DMS 273 (cell line): Measurements from ENCODE around the gene C4orf33.
"Not testable (repeated sequence)": the region's sequence is repeated elsewhere in the genome, so short reads cannot be mapped to it uniquely, and the experiment has no call there.

ENCODE experiments used
- DNase-seq: peaks from one replicate; lab custom pipeline; 2025; ENCODE audit not compliant: unreplicated experiment; lab: John Stamatoyannopoulos, UW

The C4orf33 gene, protein sequence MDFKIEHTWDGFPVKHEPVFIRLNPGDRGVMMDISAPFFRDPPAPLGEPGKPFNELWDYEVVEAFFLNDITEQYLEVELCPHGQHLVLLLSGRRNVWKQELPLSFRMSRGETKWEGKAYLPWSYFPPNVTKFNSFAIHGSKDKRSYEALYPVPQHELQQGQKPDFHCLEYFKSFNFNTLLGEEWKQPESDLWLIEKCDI

DNA sequence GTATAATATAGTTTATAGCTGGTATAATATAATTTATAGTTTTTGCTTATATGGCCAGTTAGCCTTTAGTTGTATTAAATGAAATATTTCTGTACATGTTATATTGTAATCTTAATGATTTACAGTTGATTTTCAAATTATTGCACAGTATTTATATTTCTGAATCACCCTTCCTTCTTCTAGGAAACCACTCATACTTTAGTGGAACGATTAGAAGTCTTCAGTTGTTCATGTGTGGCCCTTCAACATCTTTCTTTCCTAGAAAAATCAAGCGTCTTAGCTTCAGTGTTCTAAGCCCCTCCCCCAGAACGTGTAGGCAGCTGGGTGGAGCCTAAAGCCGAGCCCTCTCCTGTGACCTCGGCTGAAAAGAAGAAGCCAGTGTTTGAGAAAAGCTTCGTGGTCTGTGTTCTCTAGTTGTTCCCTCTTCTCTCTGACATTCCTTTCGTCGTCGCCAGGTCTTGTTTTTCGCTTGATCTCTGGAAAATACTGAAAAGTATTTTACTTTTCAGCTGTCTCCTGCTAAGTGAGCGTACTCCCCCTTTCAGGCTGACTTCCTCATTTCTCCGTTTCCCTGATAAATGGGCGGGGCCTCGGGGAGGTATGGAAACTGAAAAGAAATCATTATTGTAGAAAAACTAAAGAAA is at the start of gene C4orf33:
Gene C4orf33 (plus strand): TSS at position 342 of the 644 bp plus-strand sequence. CDS start 6,459 bp downstream, outside the sequence.
- peak; percentile 84 for DNase-seq

DNA sequence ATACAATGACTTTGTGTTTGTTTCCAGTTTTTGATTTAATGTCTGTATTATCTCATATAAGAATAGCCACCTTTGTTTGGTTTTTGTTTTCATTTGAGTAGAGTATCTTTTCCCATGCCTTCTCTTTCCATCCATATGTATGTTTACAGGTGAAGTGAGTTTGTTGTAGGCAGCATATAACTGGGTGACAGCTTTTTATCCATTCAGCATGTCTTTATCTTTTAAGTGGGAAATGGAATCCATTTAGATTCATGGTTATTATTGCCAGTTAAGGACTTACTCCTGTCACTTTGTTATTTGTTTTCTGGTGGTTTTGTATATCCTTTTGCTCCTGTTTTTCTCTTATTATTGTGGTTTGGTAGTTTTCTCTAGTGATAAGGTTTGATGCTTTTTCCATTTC is 36.9 kb upstream of the C4orf33 start:
- no peak for DNase-seq

DNA sequence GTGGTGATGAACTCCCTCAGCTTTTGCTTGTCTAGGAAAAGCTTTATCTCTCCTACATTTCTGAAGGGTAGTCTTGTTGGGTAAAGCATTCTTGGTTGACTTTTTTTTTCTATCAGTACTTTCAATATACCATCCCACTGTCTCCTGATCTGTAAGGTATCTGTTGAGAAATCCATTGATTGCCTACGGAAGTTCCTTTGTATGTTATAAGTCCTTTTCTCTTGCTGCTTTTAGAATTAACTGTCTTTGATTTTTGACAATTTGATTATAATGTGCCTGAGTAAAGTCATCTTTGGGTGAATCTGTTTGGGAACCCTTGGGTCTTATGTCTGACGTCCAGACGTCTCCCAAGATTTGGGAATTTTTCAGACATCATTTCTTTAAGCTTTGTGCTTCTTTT is 33.4 kb upstream of the C4orf33 start:
- DNase-seq: no peak

DNA sequence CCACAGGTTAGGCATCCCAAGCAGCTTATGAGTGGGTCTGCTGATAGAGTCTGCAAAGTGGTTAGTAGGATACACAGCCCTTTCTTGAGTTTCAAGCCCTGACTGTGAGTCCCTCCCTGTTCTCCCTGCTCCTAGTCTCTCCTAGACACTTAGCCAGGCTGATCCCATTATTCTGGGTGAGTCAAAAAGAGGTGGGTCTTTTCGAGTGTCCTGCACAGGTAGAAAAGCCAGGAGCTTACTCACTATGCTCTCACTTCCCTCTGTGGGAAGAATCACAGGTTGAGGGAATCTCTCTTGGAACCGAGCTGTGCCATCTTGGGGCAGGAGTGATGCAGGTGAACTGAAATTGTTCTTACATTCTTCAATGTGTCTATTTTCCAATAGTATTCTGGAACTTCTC is 32.3 kb upstream of the C4orf33 start:
- DNase-seq: no peak

- peak; percentile 26 for DNase-seq
Observed at GRCh38 chr4:129064717-129065116, 31.2 kb upstream of the C4orf33 start.

GRCh38 chr4:129069537-129069936 is 26.4 kb upstream of the C4orf33 start:
- DNase-seq: not testable (repeated sequence)

- DNase-seq: no peak
Observed at GRCh38 chr4:129077326-129077725, 18.6 kb upstream of the C4orf33 start.

DNA sequence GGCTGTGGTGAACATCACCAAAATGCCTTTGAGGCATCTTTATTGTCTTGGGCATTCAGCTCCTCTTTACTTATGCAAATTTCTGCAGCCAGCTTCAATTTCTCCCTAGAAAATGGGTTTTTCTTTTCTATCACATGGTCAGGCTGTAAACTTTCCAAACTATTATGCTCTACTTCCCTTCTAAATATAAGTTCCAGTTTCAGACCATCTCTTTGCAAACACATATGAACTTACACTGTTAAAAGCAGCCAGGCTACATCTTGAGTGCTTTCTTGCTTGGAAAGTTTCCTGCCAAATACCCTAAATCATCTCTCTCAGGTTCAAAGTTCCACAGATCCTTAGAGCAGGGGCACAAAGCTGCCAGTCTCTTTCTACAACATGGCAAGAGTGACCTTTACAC is 15.8 kb upstream of the C4orf33 start:
- DNase-seq: no peak

DNA sequence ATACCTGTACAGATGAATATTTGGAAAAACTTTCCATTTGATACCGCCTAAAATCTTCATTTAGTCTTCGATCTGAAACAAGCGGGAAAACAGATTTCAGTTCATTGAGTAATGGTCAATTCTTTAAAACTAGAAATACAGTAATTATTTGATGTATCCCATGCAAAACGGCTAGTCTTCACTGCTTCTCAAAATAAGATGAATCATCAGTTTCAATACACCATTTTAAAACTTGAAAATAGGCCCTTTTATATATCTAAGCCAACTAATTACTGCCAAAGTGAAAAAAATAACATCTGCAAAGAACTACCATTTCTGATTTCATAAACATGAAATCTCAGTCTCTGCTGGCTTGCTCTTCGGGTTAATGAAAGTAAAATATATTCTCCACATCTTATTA is 13.7 kb upstream of the C4orf33 start:
- DNase-seq: no peak

GRCh38 chr4:129085472-129085871 is 10.5 kb upstream of the C4orf33 start:
- DNase-seq: no peak

DNA sequence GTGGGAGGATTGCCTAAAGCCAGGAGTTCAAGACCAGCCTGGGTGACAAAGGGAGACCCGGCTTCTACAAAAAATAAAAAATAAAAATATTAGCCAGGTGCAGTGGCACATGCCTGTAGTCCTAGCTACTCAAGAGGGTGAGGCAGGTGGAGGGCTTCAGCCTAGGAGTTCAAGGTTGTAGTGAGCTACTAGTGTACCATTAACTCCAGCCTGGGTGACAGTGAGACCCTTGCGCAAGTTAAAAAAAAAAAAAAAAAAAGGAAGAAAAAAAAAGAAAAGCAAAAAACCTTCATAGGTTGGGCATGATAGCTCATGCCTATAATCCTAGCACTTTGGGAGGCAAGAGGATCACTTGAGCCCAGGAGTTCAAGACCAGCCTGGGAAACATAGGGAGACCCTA is 8.4 kb upstream of the C4orf33 start:
- DNase-seq: no peak

DNA sequence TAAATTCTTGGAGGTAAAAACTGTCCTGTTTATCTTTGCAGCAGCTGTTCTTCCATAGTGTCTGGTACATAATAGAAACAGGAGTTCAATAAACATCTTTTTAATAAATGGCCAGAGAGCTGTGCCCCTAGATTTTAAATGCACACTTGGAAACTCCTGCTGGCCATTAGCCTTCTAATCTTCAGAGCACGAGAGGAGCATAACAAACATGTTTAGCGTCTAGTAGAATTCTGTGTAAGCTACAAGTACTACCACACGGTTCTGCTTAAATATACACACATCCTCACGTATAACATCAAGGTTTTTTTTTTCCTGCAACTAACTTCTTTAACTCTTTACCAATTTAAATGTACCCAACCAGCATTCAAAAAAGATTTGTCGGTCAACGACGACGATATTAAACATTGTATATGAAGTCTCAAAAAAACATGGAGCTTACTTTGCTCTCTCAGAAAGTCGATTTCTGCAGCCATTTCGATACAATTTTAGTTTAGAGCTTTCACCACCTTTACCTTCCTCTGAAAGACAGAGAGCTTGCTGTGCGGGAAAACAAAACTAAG is 3.2 kb upstream of the C4orf33 start:
- DNase-seq: peak; percentile 33

GRCh38 chr4:129093191-129093920 is 2.6 kb upstream of the C4orf33 start, which contains the start of gene SCLT1:
Gene SCLT1, minus strand, starts transcription at chr4:129093539. Its CDS starts 436 bp downstream, at chr4:129093103.
- DNase-seq: peak; percentile 99

GRCh38 chr4:129094347-129094746 is 1.6 kb upstream of the C4orf33 start:
- peak; percentile 8 for DNase-seq

DNA sequence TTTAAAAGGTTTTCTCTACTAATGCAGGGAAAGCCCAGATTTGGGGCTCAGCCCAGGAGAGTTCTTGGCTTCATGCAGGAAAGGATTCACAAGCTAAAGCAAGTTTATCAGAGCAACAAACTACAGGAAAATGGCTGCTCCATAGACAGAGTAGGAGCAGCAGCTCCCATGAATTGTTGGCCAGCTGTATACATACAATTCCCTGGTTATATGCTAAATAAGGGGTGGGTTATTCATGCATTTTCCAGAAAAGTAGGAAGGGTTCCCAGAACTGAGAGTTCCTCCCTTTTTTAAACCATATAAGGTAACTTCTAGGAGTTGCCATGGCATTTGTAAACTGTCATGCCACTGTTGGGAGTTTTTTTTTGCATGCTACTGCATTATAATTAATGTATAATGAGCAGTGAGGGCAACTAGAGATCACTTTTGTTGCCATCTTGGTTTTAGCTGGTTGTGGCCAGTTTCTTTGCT is 2.6 kb downstream of the C4orf33 start:
- no peak for DNase-seq

GRCh38 chr4:129109965-129110824 is 14.2 kb downstream of the C4orf33 start:
- no peak for DNase-seq

- DNase-seq: no peak
Observed at GRCh38 chr4:129110931-129111330, 15.0 kb downstream of the C4orf33 start.

DNA sequence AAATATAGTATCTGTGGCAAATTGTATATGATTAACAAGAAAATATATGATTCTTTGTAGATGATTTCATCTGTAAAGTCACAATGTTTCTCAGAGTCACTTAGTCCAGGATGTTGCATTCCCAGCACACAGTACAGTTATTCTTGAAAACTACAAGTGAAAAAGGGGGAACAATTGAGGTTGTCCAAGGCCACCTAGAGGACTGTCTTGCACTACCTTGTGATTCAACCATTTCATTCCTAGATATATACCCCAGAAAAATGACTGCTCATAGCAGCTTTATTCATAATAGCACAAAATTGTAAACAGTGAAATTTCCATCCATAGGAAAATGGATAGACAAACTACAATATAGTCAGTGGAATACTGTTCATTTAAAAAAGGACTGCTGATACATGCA is 16.0 kb downstream of the C4orf33 start:
- no peak for DNase-seq

- DNase-seq: no peak
Observed at GRCh38 chr4:129113434-129113833, 17.5 kb downstream of the C4orf33 start.

GRCh38 chr4:129113919-129114318 is 18.0 kb downstream of the C4orf33 start:
- DNase-seq: no peak

GRCh38 chr4:129117705-129118104 is 21.8 kb downstream of the C4orf33 start:
- no peak for DNase-seq
